Erythroblast (primary cell): Measurements from ENCODE around the gene SPDL1.

Experiments used
- DNase-seq, 2 experiments: peaks; one replicate each; lab custom pipeline; 2025; lab: John Stamatoyannopoulos, UW
- GATA1 ChIP-seq: IDR thresholded peaks from 2 replicates; pipeline ENCODE4 v1.6.1; 2011; ENCODE audit warnings: low read depth, mild to moderate bottlenecking, control low read depth, low read length, moderate library complexity
- POLR2A ChIP-seq: IDR thresholded peaks from 2 replicates; pipeline ENCODE4 v1.6.1; 2011; ENCODE audit warnings: mild to moderate bottlenecking, low read length

Gene SPDL1

DNA sequence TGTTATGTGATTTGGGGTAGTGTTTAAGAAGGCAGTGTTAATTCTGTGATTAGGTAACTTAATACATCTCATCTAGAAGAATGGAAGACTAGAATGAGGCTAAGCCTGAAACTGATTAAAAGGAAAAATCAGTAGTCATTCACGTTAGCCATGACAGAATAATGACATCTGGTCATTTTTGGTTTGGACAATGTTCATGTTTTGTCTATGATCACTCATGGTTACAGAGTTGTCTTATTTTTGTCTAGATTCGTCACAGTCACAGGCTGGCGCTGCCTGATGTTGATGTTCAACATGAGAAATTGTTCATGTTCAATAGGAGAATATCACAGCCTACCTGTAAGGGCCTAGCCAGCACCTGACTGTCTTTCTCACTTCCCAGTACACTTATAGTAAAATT, 44.0 kb downstream of the SPDL1 start:
- TF ChIP-seq GATA1 (no peak), POLR2A (no peak)

DNA sequence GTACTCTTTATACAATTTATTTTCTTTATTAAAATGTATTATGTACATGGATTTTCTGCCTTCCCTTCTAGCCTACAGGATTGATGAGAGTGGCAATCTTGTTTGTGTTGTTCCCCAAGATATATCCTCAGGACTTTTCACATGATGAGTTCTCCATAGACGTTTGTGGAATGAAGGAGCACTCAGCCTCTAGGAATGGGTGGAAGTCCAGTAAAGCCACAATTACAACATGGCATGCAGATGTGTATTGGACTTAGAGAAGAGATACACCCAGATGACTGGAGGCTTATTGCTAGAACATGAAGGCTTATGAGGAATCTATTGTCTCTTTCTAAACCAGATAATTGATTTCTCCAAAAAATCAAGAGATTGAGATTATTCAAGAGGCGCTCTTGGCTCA, 45.3 kb downstream of the SPDL1 start:
- no peak for DNase-seq
- TF ChIP-seq GATA1 = no peak

More for the DNA sequence above, 44.0 kb downstream of the SPDL1 start:
- DNase-seq = no peak

- TF ChIP-seq POLR2A (no peak), GATA1 (no peak)
- DNase-seq = no peak
Measured at GRCh38 chr5:169629847-169630548, 46.4 kb downstream of the SPDL1 start.

DNA sequence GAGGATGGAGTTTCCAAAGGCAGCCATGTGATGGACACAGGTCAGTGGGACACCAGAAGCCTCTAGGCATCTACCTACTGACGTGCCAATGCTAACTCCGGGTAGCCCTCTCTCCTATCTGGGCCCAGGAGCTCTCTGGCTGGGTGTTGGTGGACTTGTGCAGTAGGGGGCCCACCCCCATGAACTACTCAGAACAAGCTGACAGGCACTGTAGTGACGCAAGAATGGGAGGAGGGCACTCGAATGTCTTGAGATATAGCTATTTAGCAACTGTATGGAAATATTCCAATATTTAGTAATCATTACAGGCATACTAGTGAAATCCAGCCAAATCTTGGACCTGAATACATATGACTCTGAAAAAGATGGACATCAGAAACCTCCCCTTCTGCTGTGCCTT, 47.8 kb downstream of the SPDL1 start:
- no peak for DNase-seq
- TF ChIP-seq GATA1 (no peak), POLR2A (no peak)

DNA sequence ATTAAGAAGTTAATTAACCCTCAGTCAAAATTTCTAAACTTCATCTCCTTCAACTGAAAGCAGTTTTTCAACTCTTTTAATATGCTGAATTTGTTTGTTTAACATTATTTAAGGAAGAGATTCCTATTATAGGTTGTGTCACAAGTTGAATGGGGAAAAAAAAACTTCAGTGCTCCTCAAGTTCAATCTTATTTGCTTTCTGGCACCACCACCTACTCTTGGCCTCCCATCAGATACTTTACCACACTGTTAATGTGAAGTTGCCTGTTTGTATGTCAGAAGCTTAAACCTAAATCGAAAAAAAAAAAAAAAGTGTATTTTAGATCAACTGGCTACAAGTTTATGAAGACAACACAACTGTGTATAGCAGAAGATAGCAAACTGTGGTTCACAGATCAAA, 49.4 kb downstream of the SPDL1 start:
- no peak for DNase-seq
- TF ChIP-seq GATA1 (no peak), POLR2A (no peak)

DNA sequence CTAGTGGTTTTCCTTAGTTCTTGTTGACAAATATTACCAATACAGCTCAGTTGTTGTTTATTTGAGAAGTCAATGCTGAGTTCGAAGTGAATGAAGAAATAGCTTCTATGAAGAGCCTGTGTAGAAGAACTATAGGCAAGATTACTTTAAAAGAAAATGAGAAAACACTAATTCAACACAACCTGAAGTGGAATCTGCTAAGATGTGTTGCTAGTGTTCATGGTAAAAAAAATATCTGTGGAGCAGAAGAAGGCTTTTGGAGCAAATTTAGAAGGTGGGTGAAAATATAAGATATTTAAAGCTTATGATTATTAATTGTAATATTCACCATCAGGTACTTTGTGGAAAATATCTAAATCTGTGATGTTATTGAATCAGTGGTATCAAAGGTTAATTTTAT, 51.0 kb downstream of the SPDL1 start:
- DNase-seq = no peak
- TF ChIP-seq POLR2A (no peak), GATA1 (no peak)

DNA sequence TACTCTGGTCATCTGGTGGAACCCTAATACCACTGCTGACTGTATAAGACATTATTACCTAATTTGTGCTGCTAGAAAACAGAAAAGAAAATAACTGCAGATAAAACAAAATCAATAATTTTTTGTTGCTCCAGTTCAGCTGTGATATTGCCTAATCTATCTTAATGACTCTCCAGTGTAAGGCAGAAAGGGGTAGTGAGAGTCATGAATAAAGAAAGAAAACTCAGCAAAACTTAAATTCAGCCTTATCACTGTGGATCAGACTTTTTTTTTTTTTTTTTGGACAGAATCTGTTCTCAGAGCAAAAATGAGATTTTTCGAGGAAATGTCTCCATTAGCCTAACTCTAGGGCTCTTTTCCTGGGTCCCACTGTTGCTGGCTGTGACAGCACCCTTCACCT, 52.4 kb downstream of the SPDL1 start:
- TF ChIP-seq GATA1 (no peak), POLR2A (no peak)
- DNase-seq = no peak

DNA sequence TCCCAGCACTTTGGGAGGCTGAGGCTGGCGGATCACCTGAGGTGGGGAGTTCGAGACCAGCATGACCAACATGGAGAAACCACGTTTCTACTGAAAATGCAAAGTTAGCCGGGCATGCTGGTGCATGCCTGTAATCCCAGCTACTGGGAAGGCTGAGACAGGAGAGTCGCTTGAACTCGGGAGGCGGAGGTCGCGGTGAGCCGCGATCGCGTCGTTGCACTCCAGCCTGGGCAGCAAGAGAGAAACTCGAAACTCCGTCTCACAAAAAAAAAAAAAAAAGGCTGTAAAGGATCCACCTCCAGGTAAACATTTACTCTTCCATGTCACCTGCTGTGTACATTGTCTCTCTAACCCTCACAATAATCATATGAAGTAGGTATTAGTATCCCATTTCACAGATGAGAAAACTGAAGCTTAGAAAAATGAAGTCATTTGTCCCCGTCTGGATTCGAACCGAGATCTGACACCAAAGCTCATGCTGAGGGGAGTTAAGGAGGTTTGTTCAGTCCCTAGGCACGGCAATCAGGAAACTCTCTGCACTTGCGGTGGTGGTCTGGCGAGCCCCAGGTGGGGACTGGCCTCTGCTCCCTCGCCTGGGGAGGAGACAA, 53.0 kb downstream of the SPDL1 start:
- TF ChIP-seq POLR2A = no peak
- no peak for TF ChIP-seq GATA1
- no peak for DNase-seq

- TF ChIP-seq POLR2A (no peak), GATA1 (no peak)
- peak; percentile 22 to 43 for DNase-seq
Measured at GRCh38 chr5:169637085-169637548, 53.5 kb downstream of the SPDL1 start, which contains the start of gene DOCK2. Gene DOCK2 (plus strand): TSS chr5:169637275. CDS start chr5:169637327, 52 bp downstream.

GRCh38 chr5:169637549-169638121, 54.1 kb downstream of the SPDL1 start:
- TF ChIP-seq POLR2A (no peak), GATA1 (no peak)
- no peak for DNase-seq

DNA sequence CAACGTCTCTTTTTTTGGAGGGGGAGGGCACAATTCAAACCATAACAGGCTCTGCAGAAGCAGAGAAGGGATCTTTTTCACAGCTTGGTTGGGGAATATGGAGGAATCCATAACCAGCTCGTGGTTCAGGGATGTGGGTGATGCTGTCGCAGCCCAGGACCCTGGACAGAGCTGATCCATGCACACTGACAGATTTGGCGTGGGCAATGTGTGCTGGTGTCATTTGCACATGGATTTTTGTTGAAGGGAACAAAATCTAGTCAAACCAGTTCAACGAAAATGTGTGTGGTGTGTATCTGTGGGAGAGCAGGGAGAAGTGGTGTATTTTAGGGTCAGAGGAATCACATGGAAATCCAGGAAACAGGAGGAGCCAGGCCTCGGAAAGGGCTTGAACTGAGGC, 57.7 kb downstream of the SPDL1 start:
- no peak for DNase-seq
- TF ChIP-seq GATA1 = no peak
- no peak for TF ChIP-seq POLR2A

- TF ChIP-seq GATA1 = no peak
- no peak for TF ChIP-seq POLR2A
- DNase-seq = no peak
Measured at GRCh38 chr5:169646856-169647255, 63.3 kb downstream of the SPDL1 start.

- TF ChIP-seq POLR2A (no peak), GATA1 (no peak)
- DNase-seq = no peak
Measured at GRCh38 chr5:169647566-169647965, 64.0 kb downstream of the SPDL1 start.

DNA sequence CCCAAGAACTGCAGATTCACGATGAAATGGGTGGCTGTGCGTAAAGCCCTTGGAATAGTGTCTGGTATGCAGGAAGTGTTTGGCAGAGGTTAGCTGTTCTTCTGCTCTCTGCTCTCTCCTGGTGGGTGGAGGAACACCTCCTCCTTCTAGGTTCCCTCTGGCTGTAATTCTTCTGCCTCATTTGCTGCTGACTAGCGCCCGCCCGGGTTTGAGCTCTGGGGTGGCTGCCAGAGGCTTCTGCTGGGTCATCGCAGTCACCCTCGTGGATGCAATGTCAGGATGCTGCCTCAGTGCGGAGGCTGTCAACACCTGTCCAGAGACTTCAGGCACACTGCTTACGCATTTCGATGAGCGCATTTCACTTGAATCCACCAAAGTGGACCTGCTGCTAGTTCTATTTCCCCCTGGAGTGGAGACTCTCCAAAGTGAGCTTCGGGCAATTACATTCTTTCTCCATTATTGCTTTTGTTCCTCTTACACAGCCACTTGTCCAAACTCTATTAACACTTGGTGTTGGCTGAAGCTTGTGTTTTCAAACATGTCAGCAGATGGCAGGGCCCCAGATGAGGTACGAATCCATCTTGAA, 65.2 kb downstream of the SPDL1 start:
- no peak for TF ChIP-seq POLR2A
- no peak for TF ChIP-seq GATA1
- no peak for DNase-seq
